Liver (tissue), 3 donors: ENCODE data around the gene LMAN2.

Experiments
- CTCF ChIP-seq: fragments of 150-350 bp; IDR thresholded peaks from 2 replicates; pipeline ENCODE4 v1.5.1; 2017; ENCODE audit warnings: improper control_type of control experiment, low read depth, low read length; ENCODE audit not compliant: missing input control
- JUND ChIP-seq, 2 donors: IDR thresholded peaks; 2 replicates each; pipeline ENCODE4 v1.6.1; 2016; ENCODE audit warnings: antibody characterized with exemption in 2 of 2
- SP1 ChIP-seq: IDR thresholded peaks from 2 replicates; pipeline ENCODE4 v1.6.1; 2018; ENCODE audit warnings: antibody characterized with exemption, mild to moderate bottlenecking
- TAF1 ChIP-seq: conservative IDR thresholded peaks from 2 replicates; pipeline ENCODE4 v1.6.1; 2016; ENCODE audit warnings: antibody characterized with exemption, mild to moderate bottlenecking
- YY1 ChIP-seq: IDR thresholded peaks from 2 replicates; pipeline ENCODE4 v1.6.1; 2016; ENCODE audit warnings: antibody characterized with exemption, mild to moderate bottlenecking
- ZBTB33 ChIP-seq: IDR thresholded peaks from 2 replicates; pipeline ENCODE4 v1.6.1; 2016; ENCODE audit warnings: antibody characterized with exemption
- TF ChIP-seq, protein P1 (sequence below): IDR thresholded peaks from 2 replicates; pipeline ENCODE4 v1.6.1; 2016; ENCODE audit warnings: antibody characterized with exemption, mild to moderate bottlenecking
- donor health status: healthy.
- donor health status: healthy.

DNA sequence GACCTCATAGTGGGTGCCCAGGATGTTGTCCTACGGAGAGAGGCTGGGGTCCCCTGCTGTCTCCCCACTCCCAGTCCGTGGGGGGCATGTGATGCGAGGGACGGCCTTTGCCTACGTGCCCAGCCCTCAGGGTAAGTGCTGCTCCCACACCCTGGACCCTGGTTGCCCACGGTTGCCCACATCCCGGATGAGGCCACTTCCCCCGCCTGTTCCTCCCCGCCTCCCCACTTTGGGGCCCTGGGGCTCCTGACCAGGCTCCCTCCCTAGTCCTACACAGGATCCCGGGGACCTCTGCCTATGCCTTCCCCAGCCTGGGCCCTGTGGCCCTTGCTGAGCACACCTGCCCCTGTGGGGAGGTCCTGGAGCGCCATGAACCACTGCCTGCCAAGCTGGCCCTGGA is 34.3 kb upstream of the LMAN2 start:
- TF ChIP-seq CTCF, result no peak
- no peak for TF ChIP-seq JUND (IDR thresholded peaks at IDR 0.05)
- TF ChIP-seq, protein P1, sequence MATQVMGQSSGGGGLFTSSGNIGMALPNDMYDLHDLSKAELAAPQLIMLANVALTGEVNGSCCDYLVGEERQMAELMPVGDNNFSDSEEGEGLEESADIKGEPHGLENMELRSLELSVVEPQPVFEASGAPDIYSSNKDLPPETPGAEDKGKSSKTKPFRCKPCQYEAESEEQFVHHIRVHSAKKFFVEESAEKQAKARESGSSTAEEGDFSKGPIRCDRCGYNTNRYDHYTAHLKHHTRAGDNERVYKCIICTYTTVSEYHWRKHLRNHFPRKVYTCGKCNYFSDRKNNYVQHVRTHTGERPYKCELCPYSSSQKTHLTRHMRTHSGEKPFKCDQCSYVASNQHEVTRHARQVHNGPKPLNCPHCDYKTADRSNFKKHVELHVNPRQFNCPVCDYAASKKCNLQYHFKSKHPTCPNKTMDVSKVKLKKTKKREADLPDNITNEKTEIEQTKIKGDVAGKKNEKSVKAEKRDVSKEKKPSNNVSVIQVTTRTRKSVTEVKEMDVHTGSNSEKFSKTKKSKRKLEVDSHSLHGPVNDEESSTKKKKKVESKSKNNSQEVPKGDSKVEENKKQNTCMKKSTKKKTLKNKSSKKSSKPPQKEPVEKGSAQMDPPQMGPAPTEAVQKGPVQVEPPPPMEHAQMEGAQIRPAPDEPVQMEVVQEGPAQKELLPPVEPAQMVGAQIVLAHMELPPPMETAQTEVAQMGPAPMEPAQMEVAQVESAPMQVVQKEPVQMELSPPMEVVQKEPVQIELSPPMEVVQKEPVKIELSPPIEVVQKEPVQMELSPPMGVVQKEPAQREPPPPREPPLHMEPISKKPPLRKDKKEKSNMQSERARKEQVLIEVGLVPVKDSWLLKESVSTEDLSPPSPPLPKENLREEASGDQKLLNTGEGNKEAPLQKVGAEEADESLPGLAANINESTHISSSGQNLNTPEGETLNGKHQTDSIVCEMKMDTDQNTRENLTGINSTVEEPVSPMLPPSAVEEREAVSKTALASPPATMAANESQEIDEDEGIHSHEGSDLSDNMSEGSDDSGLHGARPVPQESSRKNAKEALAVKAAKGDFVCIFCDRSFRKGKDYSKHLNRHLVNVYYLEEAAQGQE, result no peak
- no peak for TF ChIP-seq TAF1
- TF ChIP-seq YY1, result no peak
- no peak for TF ChIP-seq SP1
- TF ChIP-seq ZBTB33, result no peak
